Bronchus fibroblast of lung (primary cell): ENCODE results near the gene SPATA31E1. TPM values are rescaled to one million over a fixed set of nuclear protein-coding genes. Genes with fewer than 3 reads are reported as not detected.

ENCODE experiments used
- total RNA-seq: library from RNA; depleted of rRNA; stranded (reverse); fragments of >200 nt; gene quantifications from 2 replicates; pipeline ENCODE4 v1.2.3, GENCODE V29; 2015

SPATA31E1 gene
- total RNA-seq: not detected in 2 replicates

GRCh38 chr9:87882627-87883026, at the start of gene SPATA31E1:
SPATA31E1 (plus strand) TSS chr9:87882877; CDS start chr9:87882892, 15 bp downstream.

DNA sequence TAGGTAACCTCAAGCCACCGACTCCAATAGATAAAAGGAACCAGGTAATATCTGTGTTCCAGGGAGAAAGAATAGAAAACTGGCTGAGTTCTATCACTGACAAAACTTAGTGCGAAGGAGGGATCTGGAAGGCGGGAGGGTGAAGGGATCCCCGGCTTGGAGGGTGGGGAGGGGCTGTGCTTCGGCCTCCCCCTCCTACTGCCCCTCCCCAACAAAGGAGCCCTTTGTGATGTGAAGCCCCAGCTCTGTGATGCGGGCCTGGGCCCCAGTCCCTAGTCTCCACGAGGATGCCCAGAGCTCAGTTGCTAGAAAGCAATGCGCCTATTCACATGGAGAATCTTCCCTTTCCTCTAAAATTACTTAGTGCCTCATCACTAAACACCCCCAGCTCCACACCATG, 35.0 kb downstream of the SPATA31E1 start, which contains the start of gene SPATA31C1:
Gene SPATA31C1, plus strand, starts transcription at position 301 of the 400 bp plus-strand sequence.

Other genes starting within 250 kb of the SPATA31E1 start
- 128 and 134 TPM in 2 replicates for gene CTSL, start 156.8 kb upstream of the SPATA31E1 start, total RNA-seq
- gene SPATA31C1, start 35.1 kb downstream of the SPATA31E1 start, total RNA-seq: not detected in 2 replicates
- gene CDK20, start 91.7 kb downstream of the SPATA31E1 start, total RNA-seq: 4.0 and 6.2 TPM in 2 replicates